ENCODE data around the gene LMBRD2.

GRCh38 chr5:36055984-36056383 lies 95.7 kb downstream of the LMBRD2 start:
- TF ChIP-seq CTCF (IDR thresholded peaks at IDR 0.05) (no peak), ZFX (IDR thresholded peaks at IDR 0.05; ENCODE audit: borderline replicate concordance) (no peak)

All from 22Rv1 (cell line).